ENCODE results near the gene PLEKHB1. TPM values are rescaled to one million over a fixed set of nuclear protein-coding genes. Genes with fewer than 3 reads are reported as not detected.
"Not testable (repeated sequence)": the region's sequence is repeated elsewhere in the genome, so short reads cannot be mapped to it uniquely, and the experiment has no call there.

The PLEKHB1 gene
- total and polyA plus RNA-seq, 12 donors: 1.3 to 11.2 (median 2.6) TPM

DNA sequence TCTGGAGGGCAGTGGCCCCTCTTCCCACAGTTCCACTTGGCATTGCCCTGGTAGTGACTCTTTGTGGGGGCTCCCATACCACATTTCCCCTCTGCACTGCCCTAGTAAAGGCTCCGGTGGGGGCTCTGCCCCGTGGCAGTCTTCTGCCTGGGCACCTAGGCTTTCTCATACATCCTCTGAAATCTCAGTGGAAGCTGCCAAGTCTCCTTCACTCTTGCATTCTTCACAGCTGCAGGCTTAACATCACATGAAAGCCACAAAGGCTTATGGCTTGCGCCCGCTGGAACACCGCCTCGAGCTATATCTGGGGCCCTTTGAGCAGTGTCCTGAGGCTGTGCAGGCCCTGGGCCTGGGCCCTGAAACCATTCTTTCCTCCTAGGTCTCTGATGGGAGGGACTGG, 25.3 kb downstream of the PLEKHB1 start:
- WGBS, 4 donors: 95 to 97% methylated on average over 6 of the region's 6 CpGs; no CpG with 5 or more reads in 2 of the 4 donors
- peak in 1 of 7 donors; percentile 35 for DNase-seq

GRCh38 chr11:73676552-73676951, 30.2 kb downstream of the PLEKHB1 start:
- DNase-seq; H3K9me3 ChIP-seq (replicated peaks in 1 of 3); H3K4me3 ChIP-seq; intact Hi-C loops (cut with DNase I); H3K27ac ChIP-seq; H3K4me1 ChIP-seq (replicated peaks in 1 of 2); H3K27me3 ChIP-seq: not testable (repeated sequence)
- 88 to 95% (median 91%) methylated on average over 5 of the region's 5 CpGs for WGBS, 4 donors
- H3K36me3 ChIP-seq (replicated peaks in 1 of 2): peaks cover 0 to 22% of the 10 kb centered on the region in 2 donors

More for the DNA sequence above, 25.3 kb downstream of the PLEKHB1 start:
- intact Hi-C loops (cut with DNase I): no loop called here
- TF ChIP-seq, protein P1, sequence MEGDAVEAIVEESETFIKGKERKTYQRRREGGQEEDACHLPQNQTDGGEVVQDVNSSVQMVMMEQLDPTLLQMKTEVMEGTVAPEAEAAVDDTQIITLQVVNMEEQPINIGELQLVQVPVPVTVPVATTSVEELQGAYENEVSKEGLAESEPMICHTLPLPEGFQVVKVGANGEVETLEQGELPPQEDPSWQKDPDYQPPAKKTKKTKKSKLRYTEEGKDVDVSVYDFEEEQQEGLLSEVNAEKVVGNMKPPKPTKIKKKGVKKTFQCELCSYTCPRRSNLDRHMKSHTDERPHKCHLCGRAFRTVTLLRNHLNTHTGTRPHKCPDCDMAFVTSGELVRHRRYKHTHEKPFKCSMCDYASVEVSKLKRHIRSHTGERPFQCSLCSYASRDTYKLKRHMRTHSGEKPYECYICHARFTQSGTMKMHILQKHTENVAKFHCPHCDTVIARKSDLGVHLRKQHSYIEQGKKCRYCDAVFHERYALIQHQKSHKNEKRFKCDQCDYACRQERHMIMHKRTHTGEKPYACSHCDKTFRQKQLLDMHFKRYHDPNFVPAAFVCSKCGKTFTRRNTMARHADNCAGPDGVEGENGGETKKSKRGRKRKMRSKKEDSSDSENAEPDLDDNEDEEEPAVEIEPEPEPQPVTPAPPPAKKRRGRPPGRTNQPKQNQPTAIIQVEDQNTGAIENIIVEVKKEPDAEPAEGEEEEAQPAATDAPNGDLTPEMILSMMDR (IDR thresholded peaks at IDR 0.05): no peak
- no peak for TF ChIP-seq POLR2A (IDR thresholded peaks at IDR 0.05)
- Histone ChIP-seq H3K27ac (no peak overlapping the region), H3K27me3 (no peaks in the 10 kb centered on the region), H3K4me1 (replicated peaks in 1 of 2) (no peaks in the 10 kb centered on the region), H3K9me3 (replicated peaks in 1 of 3) (no peaks in the 10 kb centered on the region), H3K4me3 (no peak overlapping the region), H3K36me3 (replicated peaks in 1 of 2) (no peaks in the 10 kb centered on the region)

GRCh38 chr11:73680687-73681086, 34.3 kb downstream of the PLEKHB1 start:
- Histone ChIP-seq H3K9me3 (replicated peaks in 1 of 3) (no peaks in the 10 kb centered on the region), H3K27ac (no peak overlapping the region), H3K4me1 (replicated peaks in 1 of 2) (no peaks in the 10 kb centered on the region), H3K4me3 (no peak overlapping the region), H3K36me3 (replicated peaks in 1 of 2) (peaks cover 0 to 22% of the 10 kb centered on the region in 2 donors), H3K27me3 (no peaks in the 10 kb centered on the region)
- intact Hi-C loops (cut with DNase I): no loop called here
- no peak for DNase-seq
- no peak for TF ChIP-seq POLR2A (IDR thresholded peaks at IDR 0.05)
- TF ChIP-seq, protein P1 (IDR thresholded peaks at IDR 0.05): no peak
- 80 to 92% (median 82%) methylated on average over 2 of the region's 2 CpGs for WGBS, 4 donors

- no peak for DNase-seq
- 93 to 95% (median 94%) methylated on average over 4 of the region's 4 CpGs for WGBS, 4 donors
- H3K27me3 ChIP-seq: no peaks in the 10 kb centered on the region
- intact Hi-C loops (cut with DNase I): no loop called here
- no peak for TF ChIP-seq POLR2A (IDR thresholded peaks at IDR 0.05)
- TF ChIP-seq, protein P1 (IDR thresholded peaks at IDR 0.05): no peak
- no peaks in the 10 kb centered on the region for H3K9me3 ChIP-seq (replicated peaks in 1 of 3)
- no peaks in the 10 kb centered on the region for H3K4me1 ChIP-seq (replicated peaks in 1 of 2)
- H3K36me3 ChIP-seq (replicated peaks in 1 of 2): peaks cover 0 to under 1% of the 10 kb centered on the region in 2 donors
- no peak overlapping the region for H3K4me3 ChIP-seq
- H3K27ac ChIP-seq: no peak overlapping the region
Measured at GRCh38 chr11:73693899-73694525, 47.6 kb downstream of the PLEKHB1 start.

GRCh38 chr11:73705053-73705452, 58.7 kb downstream of the PLEKHB1 start:
- Histone ChIP-seq H3K36me3 (replicated peaks in 1 of 2) (peaks cover 0 to 41% of the 10 kb centered on the region in 2 donors), H3K9me3 (replicated peaks in 1 of 3) (no peaks in the 10 kb centered on the region), H3K27me3 (no peaks in the 10 kb centered on the region), H3K4me3 (no peak overlapping the region), H3K27ac (no peak overlapping the region), H3K4me1 (replicated peaks in 1 of 2) (no peaks in the 10 kb centered on the region)
- TF ChIP-seq, protein P1 (IDR thresholded peaks at IDR 0.05): no peak
- no peak for TF ChIP-seq POLR2A (IDR thresholded peaks at IDR 0.05)
- 86 to 100% (median 97%) methylated on average over 1 of the region's 1 CpG for WGBS, 4 donors
- intact Hi-C loops (cut with DNase I): no loop called here
- DNase-seq: no peak

Data from adrenal gland (tissue), 12 donors.